H1 (cell line): ENCODE data around the gene SMIM1. TPM values are rescaled to one million over a fixed set of nuclear protein-coding genes. Genes with fewer than 3 reads are reported as not detected.

Experiments
- CTCF ChIA-PET: fragments of 300-600 bp; sonication (Branson Sonifier 250); formaldehyde crosslinking; loops from one replicate; lab custom pipeline; 2021; ENCODE audit not compliant: partially characterized antibody; lab: Charles Lee
- POLR2A ChIA-PET: fragments of 300-600 bp; sonication (Branson Sonifier 250); formaldehyde crosslinking; loops from one replicate; lab custom pipeline; 2021; ENCODE audit warnings: inconsistent platforms; ENCODE audit not compliant: partially characterized antibody; lab: Charles Lee
- DNase-seq, 2 experiments: peaks; one replicate each; pipeline versions ENCODE4 v3.0.0 to v3.0.0-alpha.2; 2010 to 2022; ENCODE audit warnings: low spot score in 2 of 2, low read depth in 1 of 2, mixed read lengths in 1 of 2
- FAIRE-seq: peaks from 2 replicates; lab custom pipeline; 2011; peaks lifted over from hg19 to GRCh38; lab: Jason Lieb, UNC
- H2AFZ ChIP-seq: 2 replicates; pipeline ENCODE4 v1.8.1; 2012; ENCODE audit warnings: low read length, inconsistent platforms
- H2AK5ac ChIP-seq: 2 replicates; pipeline ENCODE4 v1.6.1; 2013; ENCODE audit warnings: low read depth, low read length
- H2BK120ac ChIP-seq: replicated peaks from 2 replicates; pipeline ENCODE3; 2013; ENCODE audit warnings: low read depth, low read length, inconsistent platforms
- H2BK12ac ChIP-seq: 2 replicates; pipeline ENCODE4 v1.6.1; 2013; ENCODE audit warnings: low read depth, low read length
- H2BK15ac ChIP-seq: 2 replicates; pipeline ENCODE4 v1.6.1; 2013; ENCODE audit warnings: low read length
- H2BK20ac ChIP-seq: 2 replicates; pipeline ENCODE4 v1.6.1; 2013; ENCODE audit warnings: low read length
- H2BK5ac ChIP-seq: 2 replicates; pipeline ENCODE4 v1.6.1; 2013; ENCODE audit warnings: low read depth, low read length
- H3K14ac ChIP-seq: 2 replicates; pipeline ENCODE4 v1.6.1; 2013; ENCODE audit warnings: inconsistent platforms; ENCODE audit not compliant: insufficient read length
- H3K18ac ChIP-seq: 2 replicates; pipeline ENCODE4 v1.6.1; 2013; ENCODE audit warnings: low read length; ENCODE audit errors: extremely low read depth
- H3K23ac ChIP-seq: 2 replicates; pipeline ENCODE4 v1.6.1; 2013; ENCODE audit warnings: inconsistent platforms; ENCODE audit not compliant: insufficient read length
- H3K23me2 ChIP-seq: 2 replicates; pipeline ENCODE4 v1.6.1; 2013; ENCODE audit warnings: low read depth, low read length
- H3K27ac ChIP-seq: 2 replicates; pipeline ENCODE4 v1.6.1; 2011; ENCODE audit warnings: low read depth, low read length, inconsistent platforms
- H3K27me3 ChIP-seq, 4 experiments: replicated peaks in 1 of 4; 1 replicate in 1 of 4; 2 replicates in 3 of 4; pipeline versions ENCODE4 v1.6.1 to v1.8.1; 2011 to 2013; ENCODE audit warnings: low read length in 3 of 4, mild to moderate bottlenecking in 3 of 4, inconsistent platforms in 2 of 4, mixed read lengths in 2 of 4, moderate library complexity in 1 of 4; ENCODE audit not compliant: control insufficient read depth in 3 of 4, insufficient read depth in 3 of 4; ENCODE audit errors: extremely low read depth in 1 of 4
- H3K36me3 ChIP-seq, 4 experiments: 2 replicates each; pipeline versions ENCODE4 v1.6.1 to v1.8.1; 2011 to 2013; ENCODE audit warnings: mild to moderate bottlenecking in 4 of 4, low read length in 3 of 4, moderate library complexity in 2 of 4, control low read depth in 1 of 4, inconsistent platforms in 1 of 4; ENCODE audit not compliant: insufficient read depth in 4 of 4, control insufficient read depth in 2 of 4
- H3K4ac ChIP-seq: replicated peaks from 2 replicates; pipeline ENCODE3; 2013; ENCODE audit warnings: low read length, low read depth, mixed read lengths, inconsistent platforms; ENCODE audit not compliant: insufficient read length
- H3K4me1 ChIP-seq, 4 experiments: replicated peaks in 1 of 4; 1 replicate in 1 of 4; 2 replicates in 3 of 4; pipeline versions ENCODE4 v1.6.1 to v1.8.1; 2011 to 2013; ENCODE audit warnings: low read length in 3 of 4, inconsistent platforms in 2 of 4, mixed read lengths in 1 of 4; ENCODE audit not compliant: insufficient read depth in 4 of 4, control insufficient read depth in 3 of 4
- H3K4me2 ChIP-seq, 2 experiments: 2 replicates each; pipeline versions ENCODE4 v1.6.1 to v1.8.1; 2011 to 2013; ENCODE audit warnings: low read depth in 2 of 2, low read length in 2 of 2, control low read depth in 1 of 2, inconsistent platforms in 1 of 2, mild to moderate bottlenecking in 1 of 2; ENCODE audit not compliant: insufficient read depth in 1 of 2
- H3K4me3 ChIP-seq, 4 experiments: fragments of 200-600, 300-600 bp in 1 of 4; sonication (generic), shearing (Covaris generic), sonication (Bioruptor Twin) in 1 of 4; 2 replicates each; pipeline versions ENCODE4 v1.5.1 to v1.8.1; 2011 to 2016; ENCODE audit warnings: low read length in 4 of 4, low read depth in 3 of 4, control low read depth in 2 of 4, inconsistent platforms in 2 of 4, mild to moderate bottlenecking in 2 of 4, mixed read lengths in 1 of 4, moderate library complexity in 1 of 4; ENCODE audit not compliant: insufficient read depth in 2 of 4; ENCODE audit errors: extremely low read depth in 1 of 4
- H3K56ac ChIP-seq: replicated peaks from 2 replicates; pipeline ENCODE3; 2013; ENCODE audit warnings: low read depth, mild to moderate bottlenecking, mixed read lengths, low read length, inconsistent platforms; ENCODE audit not compliant: insufficient read length
- H3K79me1 ChIP-seq: 2 replicates; pipeline ENCODE4 v1.6.1; 2013; ENCODE audit warnings: low read depth, low read length, control low read depth
- H3K79me2 ChIP-seq, 2 experiments: 2 replicates each; pipeline versions ENCODE4 v1.6.1 to v1.8.1; 2012 to 2013; ENCODE audit warnings: low read length in 2 of 2, mild to moderate bottlenecking in 2 of 2, inconsistent platforms in 1 of 2; ENCODE audit not compliant: insufficient read depth in 2 of 2, control insufficient read depth in 1 of 2
- H3K9ac ChIP-seq, 4 experiments: replicated peaks in 1 of 4; 1 replicate in 1 of 4; 2 replicates in 3 of 4; pipeline versions ENCODE4 v1.6.1 to v1.8.1; 2011 to 2013; ENCODE audit warnings: low read depth in 3 of 4, low read length in 3 of 4, control low read depth in 2 of 4, mild to moderate bottlenecking in 2 of 4, moderate library complexity in 2 of 4, inconsistent platforms in 1 of 4; ENCODE audit errors: extremely low read depth in 1 of 4
- H3K9me3 ChIP-seq, 2 experiments: 2 replicates each; pipeline versions ENCODE4 v1.6.1 to v1.8.1; 2012 to 2013; ENCODE audit warnings: mild to moderate bottlenecking in 2 of 2, moderate library complexity in 2 of 2, control low read depth in 1 of 2, inconsistent platforms in 1 of 2, low read depth in 1 of 2, low read length in 1 of 2, mixed read lengths in 1 of 2; ENCODE audit not compliant: insufficient read depth in 2 of 2
- H4K20me1 ChIP-seq, 2 experiments: replicated peaks in 1 of 2; 2 replicates each; pipeline versions ENCODE3 to v1.8.1; 2011 to 2013; ENCODE audit warnings: inconsistent platforms in 2 of 2, low read length in 2 of 2, mild to moderate bottlenecking in 1 of 2; ENCODE audit not compliant: insufficient read depth in 2 of 2, control insufficient read depth in 1 of 2
- H4K5ac ChIP-seq: 2 replicates; pipeline ENCODE4 v1.6.1; 2013; ENCODE audit warnings: low read length, low read depth, mixed read lengths, inconsistent platforms; ENCODE audit not compliant: insufficient read length
- H4K8ac ChIP-seq: 2 replicates; pipeline ENCODE4 v1.8.0; 2013; ENCODE audit warnings: mild to moderate bottlenecking, moderate library complexity, low read length, inconsistent platforms; ENCODE audit not compliant: insufficient read depth; ENCODE audit errors: extremely low read depth
- H4K91ac ChIP-seq: replicated peaks from 2 replicates; pipeline ENCODE3; 2013; ENCODE audit warnings: low read length, mixed read lengths, inconsistent platforms; ENCODE audit not compliant: insufficient read length
- JUND ChIP-seq: IDR thresholded peaks from 2 replicates; pipeline ENCODE4 v1.6.1; 2011; ENCODE audit warnings: mild to moderate bottlenecking, improper control_type of control experiment, low read length
- MAFK ChIP-seq: IDR thresholded peaks from 2 replicates; pipeline ENCODE4 v1.6.1; 2012; ENCODE audit warnings: low read depth, mild to moderate bottlenecking, improper control_type of control experiment, low read length
- NANOG ChIP-seq: IDR thresholded peaks from 2 replicates; pipeline ENCODE4 v1.6.1; 2011; ENCODE audit warnings: low read length, low read depth, mild to moderate bottlenecking, inconsistent platforms; ENCODE audit not compliant: insufficient read depth, poor library complexity, severe bottlenecking
- PHF8 ChIP-seq: fragments of 200-600 bp; sonication (generic); conservative IDR thresholded peaks from 2 replicates; pipeline ENCODE4 v1.7.1; 2012; ENCODE audit warnings: low read depth, mild to moderate bottlenecking, inconsistent platforms, low read length, moderate library complexity
- SAP30 ChIP-seq: fragments of 300-600 bp; sonication (generic); IDR thresholded peaks from 2 replicates; pipeline ENCODE4 v1.7.1; 2012; ENCODE audit warnings: low read length, moderate library complexity, mild to moderate bottlenecking, inconsistent platforms; ENCODE audit not compliant: insufficient read depth, insufficient replicate concordance
- SP1 ChIP-seq: IDR thresholded peaks from 2 replicates; pipeline ENCODE4 v1.6.1; 2011; ENCODE audit warnings: low read depth, low read length
- SP4 ChIP-seq: IDR thresholded peaks from 2 replicates; pipeline ENCODE4 v1.6.1; 2012; ENCODE audit warnings: low read length, inconsistent platforms
- TEAD4 ChIP-seq: IDR thresholded peaks from 2 replicates; pipeline ENCODE4 v1.6.1; 2012; ENCODE audit warnings: low read depth, low read length, inconsistent platforms, mixed read lengths
- ZNF274 ChIP-seq: IDR thresholded peaks from 2 replicates; pipeline ENCODE4 v1.7.0; 2012; ENCODE audit warnings: low read length, borderline replicate concordance; ENCODE audit errors: extremely low read depth
- WGBS, 2 experiments: shearing (Covaris generic) in 1 of 2; methylation state at CpG; one replicate each; pipeline versions ENCODE4 v1.1.6 to v1.1.7; 2013 to 2015; ENCODE audit warnings: low lambda C conversion rate in 2 of 2, mixed read lengths in 2 of 2, inconsistent platforms in 1 of 2, low coverage in 1 of 2, missing lambda C conversion rate in 1 of 2; ENCODE audit not compliant: insufficient replicate concordance in 2 of 2, insufficient coverage in 1 of 2, insufficient read length in 1 of 2; ENCODE audit errors: extremely low coverage in 1 of 2, missing lambda C conversion rate in 1 of 2; 5-methylcytosine and 5-hydroxymethylcytosine counted together
- polyA plus RNA-seq, 7 experiments: library from polyadenylated mRNA; depleted of rRNA in 3 of 7; stranded (reverse) in 5 of 7; unstranded in 2 of 7; fragments of >200 nt in 5 of 7; fragments of 200-250 nt in 2 of 7; gene quantifications; 1 replicate in 5 of 7; 2 replicates in 1 of 7; 4 replicates in 1 of 7; pipeline versions ENCODE4 v1.2.1 to v1.2.3, GENCODE V29; 2011 to 2013; ENCODE audit warnings: missing spikeins in 2 of 7, mixed read lengths in 2 of 7
- total RNA-seq: library from RNA; stranded (reverse); fragmentation: NEBNext Ultra II Directional; extraction: Animal tissue kit (Norgen Biotek cat#: 25700); gene quantifications from 2 replicates; pipeline ENCODE4 v1.2.1, GENCODE V29; 2021

SMIM1 gene
- total and polyA plus RNA-seq, 2 of the 8 experiments (the other 6 are each of a cell fraction or from before 2014, with no cell fraction given): 7.7 to 9.7 TPM

DNA sequence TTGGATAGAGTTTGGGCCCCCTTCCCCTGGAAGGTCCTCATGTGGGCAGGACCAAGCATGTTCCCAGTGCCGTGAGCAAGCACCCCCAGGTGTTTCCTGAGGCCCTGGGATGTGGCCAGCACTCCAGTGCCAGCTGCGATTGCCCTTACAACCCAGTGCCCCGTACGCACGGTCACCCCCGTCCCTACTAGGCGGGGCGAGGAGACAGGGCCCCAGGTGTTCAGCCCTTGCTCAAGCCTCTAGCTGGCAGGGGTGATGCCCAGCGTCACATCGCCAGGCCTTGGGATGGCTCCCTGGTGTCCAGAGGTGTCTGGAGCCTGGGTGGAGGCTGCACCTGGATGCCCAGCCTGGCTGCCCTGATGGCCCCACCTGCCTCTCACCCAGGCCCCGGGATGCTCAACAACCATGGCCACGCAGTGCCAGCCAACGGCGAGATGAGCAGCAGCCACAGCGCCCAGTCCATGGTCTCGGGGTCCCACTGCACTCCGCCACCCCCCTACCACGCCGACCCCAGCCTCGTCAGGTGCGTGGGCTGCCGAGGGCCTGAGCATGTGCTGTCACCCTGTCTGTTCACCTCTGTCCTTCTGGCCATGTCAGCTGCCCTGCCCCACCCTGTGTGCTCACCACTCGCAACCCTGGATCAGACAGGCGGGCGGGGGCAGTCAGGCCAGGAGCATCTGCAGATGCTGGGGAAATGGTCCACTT, 41.9 kb upstream of the SMIM1 start:
- TF ChIP-seq NANOG (no peak), SP4 (no peak), ZNF274 (no peak), JUND (no peak), TEAD4 (no peak), PHF8 (no peak), SAP30 (no peak), SP1 (no peak), MAFK (no peak)
- CTCF ChIA-PET: interaction anchor here (0.8 to 2.2 kb wide), 6 partner anchors 9 to 1556 kb away, joined by 3 to 7 read pairs (median 4); no protein-coding TSS in a partner anchor
- 94% methylated on average over 25 of the region's 25 CpGs; no CpG with 5 or more reads in 1 of the 2 experiments for WGBS, 2 experiments
- Histone ChIP-seq H2BK12ac (no peak overlapping the region), H3K36me3 (peaks cover 0 to 1% (median 0%) of the 10 kb centered on the region in 4 experiments; a peak in 2 of 8 replicates), H3K9me3 (no peaks in the 10 kb centered on the region), H3K56ac (no peak overlapping the region), H2BK20ac (no peak overlapping the region), H4K5ac (no peak overlapping the region), H3K4me3 (no peak overlapping the region), H2BK120ac (no peak overlapping the region), H3K27ac (no peak overlapping the region), H4K91ac (no peak overlapping the region), H4K20me1 (peaks cover 0 to 7% of the 10 kb centered on the region in 2 experiments), H3K14ac (no peak overlapping the region), H3K4me2 (no peak overlapping the region), H3K27me3 (no peaks in the 10 kb centered on the region; a peak in 3 of 7 replicates), H2BK15ac (no peak overlapping the region), H3K4me1 (peaks cover 0 to 19% (median 13%) of the 10 kb centered on the region in 4 experiments; a peak in 5 of 7 replicates), H3K79me2 (no peaks in the 10 kb centered on the region), H3K23me2 (peaks cover 11% of the 10 kb centered on the region; the same call in 1 of the 2 replicates), H3K79me1 (no peaks in the 10 kb centered on the region), H2AK5ac (no peak overlapping the region), H4K8ac (peak overlapping the region; percentile 51), H3K23ac (no peak overlapping the region), H3K18ac (no peak overlapping the region), H2AFZ (no peak overlapping the region), H2BK5ac (no peak overlapping the region), H3K4ac (no peak overlapping the region), H3K9ac (no peak overlapping the region)
- FAIRE-seq (no peak), DNase-seq (no peak)
- POLR2A ChIA-PET: interaction anchor here (0.6 kb wide), 1 partner anchor 137 kb away, joined by 3 read pairs; no protein-coding TSS in a partner anchor
